Small intestine (tissue), 7 donors: Measurements from ENCODE around the gene NKAIN2. TPM values are rescaled to one million over a fixed set of nuclear protein-coding genes. Genes with fewer than 3 reads are reported as not detected.

Source experiments
- DNase-seq, 2 donors: peaks; one replicate each; pipeline versions ENCODE4 v3.0.0 to v3.0.0-alpha.2; 2013
- FAIRE-seq: peaks from 2 replicates; lab custom pipeline; 2012; peaks lifted over from hg19 to GRCh38; lab: Jason Lieb, UNC
- H3K27ac ChIP-seq, 3 donors: one replicate each; pipeline ENCODE4 v1.5.1; 2013; ENCODE audit warnings: low read length in 2 of 3, mild to moderate bottlenecking in 2 of 3, control low read depth in 1 of 3, inconsistent platforms in 1 of 3, low read depth in 1 of 3, moderate library complexity in 1 of 3
- H3K27me3 ChIP-seq, 3 donors: one replicate each; pipeline ENCODE4 v1.6.1; 2013; ENCODE audit warnings: low read length in 3 of 3, inconsistent platforms in 1 of 3; ENCODE audit not compliant: control insufficient read depth in 3 of 3, insufficient read depth in 3 of 3
- H3K36me3 ChIP-seq, 3 donors: one replicate each; pipeline ENCODE4 v1.6.1; 2013; ENCODE audit warnings: low read length in 3 of 3, inconsistent platforms in 1 of 3, low read depth in 1 of 3, mild to moderate bottlenecking in 1 of 3, moderate library complexity in 1 of 3; ENCODE audit not compliant: control insufficient read depth in 3 of 3, insufficient read depth in 2 of 3
- H3K4me1 ChIP-seq, 3 donors: one replicate each; pipeline ENCODE4 v1.6.1; 2013; ENCODE audit warnings: low read length in 2 of 3, inconsistent platforms in 1 of 3, low read depth in 1 of 3, mild to moderate bottlenecking in 1 of 3, moderate library complexity in 1 of 3; ENCODE audit not compliant: control insufficient read depth in 3 of 3, insufficient read depth in 2 of 3
- H3K4me3 ChIP-seq, 3 donors: one replicate each; pipeline ENCODE4 v1.5.1; 2013; ENCODE audit warnings: low read length in 3 of 3, control low read depth in 1 of 3, inconsistent platforms in 1 of 3, low read depth in 1 of 3, mild to moderate bottlenecking in 1 of 3, moderate library complexity in 1 of 3
- H3K9me3 ChIP-seq, 2 donors: one replicate each; pipeline ENCODE4 v1.6.1; 2013; ENCODE audit warnings: low read depth in 1 of 2, low read length in 1 of 2; ENCODE audit not compliant: control insufficient read depth in 2 of 2, insufficient read depth in 1 of 2
- WGBS, 3 donors: extraction: QIAGEN DNeasy Blood & Tissue Kit; methylation state at CpG; one replicate each; pipeline ENCODE4 v1.1.7; 2013; 5-methylcytosine and 5-hydroxymethylcytosine counted together
- polyA plus RNA-seq, 4 donors: library from polyadenylated mRNA; stranded (reverse) in 3 of 4; unstranded in 1 of 4; fragments of 200-250 nt in 3 of 4; fragments of 120-200 nt in 1 of 4; gene quantifications; one replicate each; pipeline versions ENCODE4 v1.2.1 to v1.2.3, GENCODE V29; 2013
- donor health status: healthy with polysubstance abuse.
- donor health status: control.
- donor health status: control.
- donor health status: Bipolar disorder and iron deficiency.
- donor health status: healthy.

NKAIN2 gene
- polyA plus RNA-seq, 4 donors = 0.16 to 1.4 (median 0.19) TPM; not detected in 1

DNA sequence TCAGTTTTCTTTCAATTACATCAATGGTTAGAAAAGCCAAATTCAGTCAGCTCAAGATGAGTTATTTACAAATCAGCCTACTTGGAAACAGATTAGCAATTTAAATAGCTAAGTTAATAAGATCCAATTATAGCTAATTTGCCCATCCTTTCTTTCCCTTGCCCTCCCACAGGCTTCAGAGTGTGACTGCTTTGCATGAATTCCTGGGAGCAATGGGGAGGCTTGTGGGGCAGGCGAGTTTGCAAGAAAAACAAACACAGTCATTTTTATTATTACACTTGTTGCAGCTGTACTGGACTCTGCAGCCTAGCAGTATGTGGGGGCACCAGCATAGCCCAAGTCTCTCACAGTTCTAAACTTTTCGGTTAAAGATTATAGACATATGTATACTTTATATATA lies 219.0 kb downstream of the NKAIN2 start:
- Histone ChIP-seq H3K27me3 (no peaks in the 10 kb centered on the region), H3K27ac (no peak overlapping the region), H3K36me3 (no peaks in the 10 kb centered on the region), H3K4me3 (no peak overlapping the region), H3K9me3 (peaks cover 0 to 6% of the 10 kb centered on the region in 2 donors), H3K4me1 (no peaks in the 10 kb centered on the region)
- no peak for FAIRE-seq
- no peak for DNase-seq
- 60 to 80% (median 65%) methylated on average over 2 of the region's 2 CpGs for WGBS, 3 donors

- WGBS, 3 donors = 68 to 81% (median 69%) methylated on average over 2 of the region's 2 CpGs
- FAIRE-seq = no peak
- no peaks in the 10 kb centered on the region for H3K36me3 ChIP-seq
- H3K27me3 ChIP-seq = no peaks in the 10 kb centered on the region
- H3K27ac ChIP-seq = no peak overlapping the region
- no peaks in the 10 kb centered on the region for H3K9me3 ChIP-seq
- no peaks in the 10 kb centered on the region for H3K4me1 ChIP-seq
- H3K4me3 ChIP-seq = no peak overlapping the region
- DNase-seq = no peak
Observed at GRCh38 chr6:124026694-124027093, 223.0 kb downstream of the NKAIN2 start.

DNA sequence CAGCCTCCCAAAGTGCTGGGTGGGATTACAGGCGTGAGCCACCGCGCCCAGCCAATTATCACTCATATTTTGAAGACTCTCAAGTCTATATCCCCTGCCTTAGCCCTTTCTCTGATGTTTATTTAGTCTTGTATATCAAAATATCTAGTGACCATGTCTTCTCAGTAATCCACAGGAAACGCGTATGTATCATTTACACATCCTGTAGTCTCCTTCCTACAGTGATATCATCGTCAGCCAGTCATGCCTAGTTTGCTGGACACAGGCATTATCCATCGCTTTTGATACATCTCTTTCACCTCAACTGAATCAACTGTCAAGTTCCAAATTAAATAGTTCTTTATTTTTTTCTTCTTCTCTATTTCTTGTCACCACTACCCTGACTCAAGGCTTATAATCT lies 223.7 kb downstream of the NKAIN2 start:
- Histone ChIP-seq H3K36me3 (no peaks in the 10 kb centered on the region), H3K9me3 (no peaks in the 10 kb centered on the region), H3K27me3 (no peaks in the 10 kb centered on the region), H3K4me3 (no peak overlapping the region), H3K27ac (no peak overlapping the region), H3K4me1 (no peaks in the 10 kb centered on the region)
- FAIRE-seq (no peak), DNase-seq (no peak)
- WGBS, 3 donors = 92 to 93% (median 93%) methylated on average over 7 of the region's 7 CpGs

GRCh38 chr6:124028117-124028516 lies 224.5 kb downstream of the NKAIN2 start:
- H3K36me3 ChIP-seq = no peaks in the 10 kb centered on the region
- DNase-seq (no peak), FAIRE-seq (no peak)
- no peak overlapping the region for H3K4me3 ChIP-seq
- H3K27ac ChIP-seq = no peak overlapping the region
- no peaks in the 10 kb centered on the region for H3K9me3 ChIP-seq
- 86 to 94% (median 87%) methylated on average over 2 of the region's 2 CpGs for WGBS, 3 donors
- H3K27me3 ChIP-seq = no peaks in the 10 kb centered on the region
- H3K4me1 ChIP-seq = no peaks in the 10 kb centered on the region

DNA sequence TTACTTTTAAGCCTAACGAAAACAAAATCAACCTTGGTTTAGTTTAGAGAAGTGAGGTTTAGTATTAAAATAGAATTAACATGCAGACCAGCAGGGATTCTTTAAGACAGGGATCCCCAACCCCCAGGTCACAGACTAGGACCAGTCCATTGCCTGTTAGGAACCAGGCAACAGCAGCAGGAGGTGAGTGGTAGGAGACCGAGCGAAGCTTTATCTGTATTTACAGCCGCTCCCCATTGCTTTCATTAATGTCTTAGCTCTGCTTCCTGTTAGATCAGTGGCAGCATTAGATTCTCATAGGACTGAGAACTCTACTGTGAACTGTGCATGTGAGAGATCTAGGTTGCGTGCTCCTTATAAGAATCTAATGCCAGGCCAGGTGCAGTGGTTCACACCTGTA lies 225.9 kb downstream of the NKAIN2 start:
- no peaks in the 10 kb centered on the region for H3K9me3 ChIP-seq
- H3K27me3 ChIP-seq = no peaks in the 10 kb centered on the region
- DNase-seq = no peak
- 57 to 79% (median 71%) methylated on average over 5 of the region's 5 CpGs for WGBS, 3 donors
- FAIRE-seq = no peak
- H3K4me1 ChIP-seq = no peaks in the 10 kb centered on the region
- no peak overlapping the region for H3K4me3 ChIP-seq
- no peaks in the 10 kb centered on the region for H3K36me3 ChIP-seq
- H3K27ac ChIP-seq = no peak overlapping the region

DNA sequence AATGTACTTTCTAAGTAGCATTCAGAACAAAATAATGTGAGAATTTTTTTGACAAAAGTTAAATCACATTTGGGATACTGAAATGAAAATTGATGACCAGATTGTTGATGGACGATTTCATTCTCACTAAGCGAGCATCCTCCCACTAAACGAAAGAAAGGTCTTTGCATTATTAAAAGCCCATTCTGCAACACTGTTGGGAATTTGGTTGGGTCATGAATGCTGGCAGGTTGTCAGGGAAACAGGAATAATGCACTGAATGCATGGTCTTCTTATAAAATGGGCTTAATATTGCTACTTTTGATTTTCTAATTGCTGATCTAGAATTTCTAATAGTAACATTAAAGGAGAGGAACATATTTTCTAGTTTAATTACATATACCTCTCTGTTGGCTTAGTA lies 229.8 kb downstream of the NKAIN2 start:
- DNase-seq = no peak
- Histone ChIP-seq H3K27me3 (no peaks in the 10 kb centered on the region), H3K4me1 (no peaks in the 10 kb centered on the region), H3K36me3 (no peaks in the 10 kb centered on the region), H3K4me3 (no peak overlapping the region), H3K27ac (no peak overlapping the region), H3K9me3 (no peaks in the 10 kb centered on the region)
- FAIRE-seq = no peak
- 87 to 93% (median 89%) methylated on average over 3 of the region's 3 CpGs for WGBS, 3 donors

GRCh38 chr6:124036384-124036783 lies 232.7 kb downstream of the NKAIN2 start:
- Histone ChIP-seq H3K4me1 (no peaks in the 10 kb centered on the region), H3K4me3 (no peak overlapping the region), H3K27ac (no peak overlapping the region), H3K27me3 (no peaks in the 10 kb centered on the region), H3K9me3 (no peaks in the 10 kb centered on the region), H3K36me3 (no peaks in the 10 kb centered on the region)
- DNase-seq (no peak), FAIRE-seq (no peak)
- WGBS, 3 donors = 10 to 24% (median 23%) methylated on average over 2 of the region's 2 CpGs

DNA sequence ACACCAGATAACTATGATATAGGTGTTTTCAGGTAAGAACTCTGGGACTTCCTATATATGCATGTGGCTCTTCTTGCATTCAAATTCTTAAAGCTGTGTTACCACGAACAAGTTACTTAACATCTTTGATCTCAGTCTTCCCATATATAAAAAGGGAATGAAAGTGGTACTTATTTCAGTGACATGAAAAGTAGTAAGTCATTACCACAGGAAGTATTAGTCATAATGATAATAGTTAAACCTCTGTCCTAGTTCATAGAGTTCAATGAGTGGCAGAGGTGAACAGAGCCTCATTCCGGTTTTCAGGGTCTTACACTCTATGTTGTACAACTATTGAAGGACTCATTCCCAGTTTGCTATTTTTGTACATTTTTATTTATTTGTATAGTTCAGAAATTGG lies 237.0 kb downstream of the NKAIN2 start:
- no peak overlapping the region for H3K4me3 ChIP-seq
- DNase-seq (no peak), FAIRE-seq (no peak)
- 46 to 62% (median 55%) methylated on average over 2 of the region's 2 CpGs for WGBS, 3 donors
- no peaks in the 10 kb centered on the region for H3K27me3 ChIP-seq
- H3K9me3 ChIP-seq = no peaks in the 10 kb centered on the region
- no peak overlapping the region for H3K27ac ChIP-seq
- H3K4me1 ChIP-seq = no peaks in the 10 kb centered on the region
- no peaks in the 10 kb centered on the region for H3K36me3 ChIP-seq

DNA sequence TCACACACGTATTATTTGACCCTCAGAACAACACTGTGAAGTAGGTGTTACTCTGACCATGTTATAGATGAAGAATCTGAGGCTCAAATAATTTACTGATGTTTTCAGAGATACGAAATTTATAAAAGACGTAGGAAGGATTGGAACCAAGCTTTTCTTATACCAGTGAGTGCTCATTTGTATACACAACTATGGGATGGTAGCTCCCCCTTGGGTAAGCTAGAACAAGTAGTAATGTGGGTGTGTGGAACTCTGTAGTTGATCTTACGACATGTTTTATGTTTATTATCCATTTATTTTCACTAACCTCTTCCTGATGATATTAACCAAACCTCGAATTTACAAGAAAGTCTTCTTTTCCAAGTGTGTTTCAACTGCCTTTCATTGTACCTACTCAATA lies 248.5 kb downstream of the NKAIN2 start:
- DNase-seq = no peak
- no peak for FAIRE-seq
- Histone ChIP-seq H3K27me3 (no peaks in the 10 kb centered on the region), H3K4me1 (no peaks in the 10 kb centered on the region), H3K9me3 (no peaks in the 10 kb centered on the region), H3K27ac (no peak overlapping the region), H3K36me3 (no peaks in the 10 kb centered on the region), H3K4me3 (no peak overlapping the region)
- 67 to 79% (median 78%) methylated on average over 5 of the region's 5 CpGs for WGBS, 3 donors
